ENCODE results near the gene ZNF20.
"Not testable (repeated sequence)": the region's sequence is repeated elsewhere in the genome, so short reads cannot be mapped to it uniquely, and the experiment has no call there.

The ZNF20 gene

GRCh38 chr19:12112701-12113100 is 27.4 kb downstream of the ZNF20 start:
- DNase-seq (ENCODE audit: low spot score) = no peak

GRCh38 chr19:12111943-12112637 is 28.1 kb downstream of the ZNF20 start:
- DNase-seq (ENCODE audit: low spot score) = no peak

- no peak for DNase-seq (ENCODE audit: low spot score)
Observed at GRCh38 chr19:12111176-12111575, 29.0 kb downstream of the ZNF20 start.

GRCh38 chr19:12103909-12104308 is 36.2 kb downstream of the ZNF20 start:
- DNase-seq (ENCODE audit: low spot score) = not testable (repeated sequence)

GRCh38 chr19:12098040-12098439 is 42.1 kb downstream of the ZNF20 start:
- no peak for DNase-seq (ENCODE audit: low spot score)

GRCh38 chr19:12095111-12095790 is 44.9 kb downstream of the ZNF20 start:
- DNase-seq (ENCODE audit: low spot score) = no peak

GRCh38 chr19:12093777-12094176 is 46.4 kb downstream of the ZNF20 start:
- no peak for DNase-seq (ENCODE audit: low spot score)

- DNase-seq (ENCODE audit: low spot score) = no peak
Observed at GRCh38 chr19:12092956-12093355, 47.2 kb downstream of the ZNF20 start.

- peak; percentile 24 for DNase-seq (ENCODE audit: low spot score)
Observed at GRCh38 chr19:12092065-12092867, 47.9 kb downstream of the ZNF20 start.

GRCh38 chr19:12090807-12091206 is 49.3 kb downstream of the ZNF20 start:
- peak; percentile 19 for DNase-seq (ENCODE audit: low spot score)

- no peak for DNase-seq (ENCODE audit: low spot score)
Observed at GRCh38 chr19:12085074-12085818, 54.9 kb downstream of the ZNF20 start.

GRCh38 chr19:12083336-12083735 is 56.8 kb downstream of the ZNF20 start:
- DNase-seq (ENCODE audit: low spot score) = not testable (repeated sequence)
